Tibial nerve (tissue), 3 donors: ENCODE measurements around the gene CXorf38.

Source experiments
- POLR2A ChIP-seq, 2 donors: fragments of 450-650 bp; IDR thresholded peaks; one replicate each; pipeline ENCODE4 v1.6.1; 2017; ENCODE audit warnings: antibody characterized with exemption in 2 of 2, mild to moderate bottlenecking in 2 of 2, moderate library complexity in 2 of 2
- TF ChIP-seq, protein P1 (sequence below), 5 experiments: fragments of 200-600 bp in 3 of 5; fragments of 450-650 bp in 2 of 5; sonication (generic) in 3 of 5; IDR thresholded peaks; one replicate each; pipeline ENCODE4 v1.5.1; 2016 to 2019; ENCODE audit warnings: antibody characterized with exemption in 5 of 5, mild to moderate bottlenecking in 3 of 5, moderate library complexity in 2 of 5

DNA sequence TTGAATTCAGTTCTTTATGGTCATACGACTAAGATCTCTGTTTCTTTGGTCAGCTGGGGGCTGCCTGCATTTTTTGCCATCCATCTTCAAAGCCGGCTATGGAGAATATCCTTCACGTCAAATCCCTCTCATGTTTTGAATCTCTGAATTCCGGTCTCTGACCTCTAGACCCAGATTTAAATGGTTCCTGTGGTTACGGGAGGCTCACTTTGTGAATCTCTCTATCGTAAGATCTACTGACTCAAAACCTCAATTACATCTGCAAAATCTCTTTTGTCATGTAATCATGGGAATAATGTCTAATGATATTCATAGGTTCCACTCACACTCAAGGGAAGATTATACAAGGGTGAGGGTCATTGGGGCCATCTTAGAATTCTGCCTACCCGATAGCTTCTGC is 29.8 kb downstream of the CXorf38 start:
- TF ChIP-seq, protein P1, sequence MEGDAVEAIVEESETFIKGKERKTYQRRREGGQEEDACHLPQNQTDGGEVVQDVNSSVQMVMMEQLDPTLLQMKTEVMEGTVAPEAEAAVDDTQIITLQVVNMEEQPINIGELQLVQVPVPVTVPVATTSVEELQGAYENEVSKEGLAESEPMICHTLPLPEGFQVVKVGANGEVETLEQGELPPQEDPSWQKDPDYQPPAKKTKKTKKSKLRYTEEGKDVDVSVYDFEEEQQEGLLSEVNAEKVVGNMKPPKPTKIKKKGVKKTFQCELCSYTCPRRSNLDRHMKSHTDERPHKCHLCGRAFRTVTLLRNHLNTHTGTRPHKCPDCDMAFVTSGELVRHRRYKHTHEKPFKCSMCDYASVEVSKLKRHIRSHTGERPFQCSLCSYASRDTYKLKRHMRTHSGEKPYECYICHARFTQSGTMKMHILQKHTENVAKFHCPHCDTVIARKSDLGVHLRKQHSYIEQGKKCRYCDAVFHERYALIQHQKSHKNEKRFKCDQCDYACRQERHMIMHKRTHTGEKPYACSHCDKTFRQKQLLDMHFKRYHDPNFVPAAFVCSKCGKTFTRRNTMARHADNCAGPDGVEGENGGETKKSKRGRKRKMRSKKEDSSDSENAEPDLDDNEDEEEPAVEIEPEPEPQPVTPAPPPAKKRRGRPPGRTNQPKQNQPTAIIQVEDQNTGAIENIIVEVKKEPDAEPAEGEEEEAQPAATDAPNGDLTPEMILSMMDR (IDR thresholded peaks at IDR 0.05), result no peak
- no peak for TF ChIP-seq POLR2A (IDR thresholded peaks at IDR 0.05)
